HepG2 (cell line): Measurements from ENCODE around the gene CCDC142. TPM values are rescaled to one million over a fixed set of nuclear protein-coding genes. Genes with fewer than 3 reads are reported as not detected.
A peak's percentile ranks its signal among the peaks of the same experiment; 100 is the strongest.

Source experiments
- ARNT ChIP-seq: fragments of 450-650 bp; IDR thresholded peaks from 2 replicates; pipeline ENCODE4 v1.6.1; 2017
- CEBPB ChIP-seq: IDR thresholded peaks from 2 replicates; pipeline ENCODE4 v1.6.1; 2011; ENCODE audit warnings: low read depth, low read length, improper control_type of control experiment, borderline replicate concordance
- EEA1 ChIP-seq: sonication (generic); formaldehyde crosslinking; IDR thresholded peaks from 2 replicates; pipeline ENCODE4 v1.5.1; 2020; ENCODE audit warnings: mild to moderate bottlenecking, missing genetic modification reagents, borderline replicate concordance
- MXI1 ChIP-seq: IDR thresholded peaks from 3 replicates; pipeline ENCODE4 v1.6.1; 2012; ENCODE audit warnings: low read depth, low read length, inconsistent platforms, borderline replicate concordance
- NFKB2 ChIP-seq: sonication (generic); formaldehyde crosslinking; IDR thresholded peaks from 2 replicates; pipeline ENCODE4 v1.4.0; 2020; ENCODE audit warnings: missing genetic modification reagents, borderline replicate concordance
- NONO ChIP-seq, 2 experiments: fragments of 450-650 bp in 1 of 2; sonication (generic) in 1 of 2; formaldehyde crosslinking in 1 of 2; IDR thresholded peaks in 1 of 2; conservative IDR thresholded peaks in 1 of 2; 2 replicates each; pipeline versions ENCODE4 v1.6.1 to v1.8.0; 2017 to 2022; ENCODE audit warnings: mild to moderate bottlenecking in 1 of 2, missing genetic modification reagents in 1 of 2, moderate library complexity in 1 of 2
- RFX5 ChIP-seq: IDR thresholded peaks from 2 replicates; pipeline ENCODE4 v1.6.1; 2011; ENCODE audit warnings: low read depth, low read length, improper control_type of control experiment
- SNAI1 ChIP-seq: sonication (generic); formaldehyde crosslinking; IDR thresholded peaks from 2 replicates; pipeline ENCODE4 v1.5.0; 2020; ENCODE audit warnings: mild to moderate bottlenecking, missing genetic modification reagents, borderline replicate concordance
- SRF ChIP-seq: IDR thresholded peaks from 2 replicates; pipeline ENCODE4 v1.6.1; 2011; ENCODE audit warnings: mild to moderate bottlenecking, low read depth, low read length, moderate library complexity
- TERF1 ChIP-seq: sonication (generic); formaldehyde crosslinking; IDR thresholded peaks from 2 replicates; pipeline ENCODE4 v1.8.0; 2022; ENCODE audit warnings: mild to moderate bottlenecking, missing genetic modification reagents, moderate library complexity
- ZBED4 ChIP-seq: sonication (generic); formaldehyde crosslinking; IDR thresholded peaks from 2 replicates; pipeline ENCODE4 v1.4.0; 2020; ENCODE audit warnings: missing genetic modification reagents, borderline replicate concordance
- ZHX1 ChIP-seq: sonication (generic); formaldehyde crosslinking; IDR thresholded peaks from 2 replicates; pipeline ENCODE4 v1.8.1; 2022; ENCODE audit warnings: low read depth, mild to moderate bottlenecking, missing genetic modification reagents
- ZNF552 ChIP-seq: sonication (generic); formaldehyde crosslinking; IDR thresholded peaks from 2 replicates; pipeline ENCODE4 v1.9.0; 2022; ENCODE audit warnings: missing genetic modification reagents, mild to moderate bottlenecking, borderline replicate concordance
- ZNF850 ChIP-seq: sonication (generic); formaldehyde crosslinking; conservative IDR thresholded peaks from 2 replicates; pipeline ENCODE4 v1.9.0; 2021; ENCODE audit warnings: mild to moderate bottlenecking, missing genetic modification reagents
- ZNF879 ChIP-seq: sonication (generic); formaldehyde crosslinking; IDR thresholded peaks from 2 replicates; pipeline ENCODE4 v1.8.1; 2023; ENCODE audit warnings: missing genetic modification reagents
- polyA plus RNA-seq, 8 experiments: library from polyadenylated mRNA; depleted of rRNA in 3 of 8; stranded (reverse) in 7 of 8; unstranded in 1 of 8; fragments of >200 nt; fragmentation: Illumina TruSeq in 4 of 8; extraction: Trizol in 4 of 8; gene quantifications; 2 replicates each; pipeline versions ENCODE4 v1.2.1 to v1.2.3, GENCODE V29; 2011 to 2016; ENCODE audit warnings: low read depth in 4 of 8, missing spikeins in 1 of 8, mixed read lengths in 1 of 8; ENCODE audit not compliant: insufficient read depth in 1 of 8
- total RNA-seq, 5 experiments: library from RNA; depleted of rRNA; stranded (reverse); fragments of >200 nt; fragmentation: Illumina TruSeq; extraction: Trizol; gene quantifications; 2 replicates each; pipeline ENCODE4 v1.2.3, GENCODE V29; 2016; ENCODE audit warnings: low read depth in 1 of 5
- TF ChIP-seq, protein P1 (sequence below): sonication (generic); formaldehyde crosslinking; IDR thresholded peaks from 2 replicates; pipeline ENCODE4 v1.5.0; 2020; ENCODE audit warnings: missing genetic modification reagents
- TF ChIP-seq, protein P2 (sequence below): sonication (generic); formaldehyde crosslinking; IDR thresholded peaks from 2 replicates; pipeline ENCODE4 v1.4.0; 2020; ENCODE audit warnings: missing genetic modification reagents

The CCDC142 gene
- total and polyA plus RNA-seq, 2 of the 13 experiments (the other 11 are each of a cell fraction or from before 2014, with no cell fraction given), result 14.7 to 30.4 TPM

GRCh38 chr2:74507145-74507925 is 24.5 kb upstream of the CCDC142 start, which contains the start of gene PCGF1 (continued):
- TF ChIP-seq, protein P1, sequence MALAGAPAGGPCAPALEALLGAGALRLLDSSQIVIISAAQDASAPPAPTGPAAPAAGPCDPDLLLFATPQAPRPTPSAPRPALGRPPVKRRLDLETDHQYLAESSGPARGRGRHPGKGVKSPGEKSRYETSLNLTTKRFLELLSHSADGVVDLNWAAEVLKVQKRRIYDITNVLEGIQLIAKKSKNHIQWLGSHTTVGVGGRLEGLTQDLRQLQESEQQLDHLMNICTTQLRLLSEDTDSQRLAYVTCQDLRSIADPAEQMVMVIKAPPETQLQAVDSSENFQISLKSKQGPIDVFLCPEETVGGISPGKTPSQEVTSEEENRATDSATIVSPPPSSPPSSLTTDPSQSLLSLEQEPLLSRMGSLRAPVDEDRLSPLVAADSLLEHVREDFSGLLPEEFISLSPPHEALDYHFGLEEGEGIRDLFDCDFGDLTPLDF (CRISPR knock-in tag), result 0 out of 2 replicates have a peak, but pooled peaks have one; percentile 59
- TF ChIP-seq, protein P2, sequence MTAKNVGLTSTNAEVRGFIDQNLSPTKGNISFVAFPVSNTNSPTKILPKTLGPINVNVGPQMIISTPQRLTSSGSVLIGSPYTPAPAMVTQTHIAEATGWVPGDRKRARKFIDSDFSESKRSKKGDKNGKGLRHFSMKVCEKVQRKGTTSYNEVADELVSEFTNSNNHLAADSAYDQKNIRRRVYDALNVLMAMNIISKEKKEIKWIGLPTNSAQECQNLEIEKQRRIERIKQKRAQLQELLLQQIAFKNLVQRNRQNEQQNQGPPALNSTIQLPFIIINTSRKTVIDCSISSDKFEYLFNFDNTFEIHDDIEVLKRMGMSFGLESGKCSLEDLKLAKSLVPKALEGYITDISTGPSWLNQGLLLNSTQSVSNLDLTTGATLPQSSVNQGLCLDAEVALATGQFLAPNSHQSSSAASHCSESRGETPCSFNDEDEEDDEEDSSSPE, result peak; percentile 85; the same call in 1 of the 2 replicates
- peak; percentile 48; the same call in 1 of the 2 replicates for TF ChIP-seq EEA1
- TF ChIP-seq ZNF879 (CRISPR knock-in tag), result peak; percentile 72; the same call in 1 of the 2 replicates
- TF ChIP-seq ARNT, result no peak
- no peak for TF ChIP-seq NONO (IDR thresholded peaks at IDR 0.05)
- peak; percentile 98 for TF ChIP-seq NONO (CRISPR knock-in tag; conservative IDR thresholded peaks at IDR 0.05)
- TF ChIP-seq TERF1, result peak; percentile 58; the same call in 1 of the 2 replicates
- TF ChIP-seq MXI1, result peak; percentile 79; the same call in 1 of the 3 replicates
- peak; percentile 87; the same call in 1 of the 2 replicates for TF ChIP-seq ZNF552 (CRISPR knock-in tag)
- TF ChIP-seq RFX5, result 0 out of 2 replicates have a peak, but pooled peaks have one; percentile 13
- peak; percentile 13; the same call in 1 of the 2 replicates for TF ChIP-seq ZHX1 (CRISPR knock-in tag)
- TF ChIP-seq ZNF850 (CRISPR knock-in tag), result 0 out of 2 replicates have a peak, but pooled peaks have one; percentile 33
- no peak; the same call in 1 of the 2 replicates for TF ChIP-seq ZBED4 (CRISPR knock-in tag)
- 0 out of 2 replicates have a peak, but pooled peaks have one; percentile 0 for TF ChIP-seq SNAI1 (CRISPR knock-in tag)
- peak; percentile 38; the same call in 1 of the 2 replicates for TF ChIP-seq SRF
- peak; percentile 92 for TF ChIP-seq CEBPB
- peak; percentile 91; the same call in 1 of the 2 replicates for TF ChIP-seq NFKB2 (CRISPR knock-in tag)
